GM10248 (cell line): Measurements from ENCODE around the gene OPA1.
A peak's percentile ranks its signal among the peaks of the same experiment; 100 is the strongest.

Experiments used
- CTCF ChIA-PET: fragments of 300-600 bp; sonication (Branson Sonifier 250); formaldehyde crosslinking; extraction: SDS; loops from one replicate; lab custom pipeline; 2021; ENCODE audit warnings: antibody characterized with exemption; lab: Yijun Ruan, JAX
- POLR2A ChIA-PET: fragments of 350-650 bp; sonication (Branson Sonifier 250); formaldehyde crosslinking; extraction: SDS; loops from one replicate; lab custom pipeline; 2020; ENCODE audit warnings: antibody characterized with exemption; lab: Yijun Ruan, JAX
- DNase-seq: peaks from one replicate; pipeline ENCODE4 v3.0.0; 2012; ENCODE audit errors: extremely low spot score
- TF ChIP-seq, protein P1 (sequence below): IDR thresholded peaks from 2 replicates; pipeline ENCODE4 v1.5.1; 2012; ENCODE audit warnings: mild to moderate bottlenecking, low read depth; ENCODE audit errors: extremely low read depth, missing control alignments, control extremely low read depth

OPA1 gene

GRCh38 chr3:193614430-193614829 is 21.4 kb downstream of the OPA1 start:
- CTCF ChIA-PET, result no interaction called here
- no peak for DNase-seq
- TF ChIP-seq, protein P1, sequence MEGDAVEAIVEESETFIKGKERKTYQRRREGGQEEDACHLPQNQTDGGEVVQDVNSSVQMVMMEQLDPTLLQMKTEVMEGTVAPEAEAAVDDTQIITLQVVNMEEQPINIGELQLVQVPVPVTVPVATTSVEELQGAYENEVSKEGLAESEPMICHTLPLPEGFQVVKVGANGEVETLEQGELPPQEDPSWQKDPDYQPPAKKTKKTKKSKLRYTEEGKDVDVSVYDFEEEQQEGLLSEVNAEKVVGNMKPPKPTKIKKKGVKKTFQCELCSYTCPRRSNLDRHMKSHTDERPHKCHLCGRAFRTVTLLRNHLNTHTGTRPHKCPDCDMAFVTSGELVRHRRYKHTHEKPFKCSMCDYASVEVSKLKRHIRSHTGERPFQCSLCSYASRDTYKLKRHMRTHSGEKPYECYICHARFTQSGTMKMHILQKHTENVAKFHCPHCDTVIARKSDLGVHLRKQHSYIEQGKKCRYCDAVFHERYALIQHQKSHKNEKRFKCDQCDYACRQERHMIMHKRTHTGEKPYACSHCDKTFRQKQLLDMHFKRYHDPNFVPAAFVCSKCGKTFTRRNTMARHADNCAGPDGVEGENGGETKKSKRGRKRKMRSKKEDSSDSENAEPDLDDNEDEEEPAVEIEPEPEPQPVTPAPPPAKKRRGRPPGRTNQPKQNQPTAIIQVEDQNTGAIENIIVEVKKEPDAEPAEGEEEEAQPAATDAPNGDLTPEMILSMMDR, result no peak
- POLR2A ChIA-PET, result no interaction called here

GRCh38 chr3:193617628-193618027 is 24.6 kb downstream of the OPA1 start:
- TF ChIP-seq, protein P1, result no peak
- ChIA-PET CTCF (interaction anchor here (0.7 to 1.3 kb wide), 2 partner anchors 10 to 15 kb away, joined by 4 to 7 read pairs; no protein-coding TSS in a partner anchor), POLR2A (no interaction called here)
- DNase-seq, result no peak

GRCh38 chr3:193620057-193620456 is 27.0 kb downstream of the OPA1 start:
- TF ChIP-seq, protein P1, result no peak
- ChIA-PET POLR2A (no interaction called here), CTCF (interaction anchor here (0.9 to 1.1 kb wide), 4 partner anchors 9 to 47 kb away, joined by 3 read pairs; no protein-coding TSS in a partner anchor)
- no peak for DNase-seq

DNA sequence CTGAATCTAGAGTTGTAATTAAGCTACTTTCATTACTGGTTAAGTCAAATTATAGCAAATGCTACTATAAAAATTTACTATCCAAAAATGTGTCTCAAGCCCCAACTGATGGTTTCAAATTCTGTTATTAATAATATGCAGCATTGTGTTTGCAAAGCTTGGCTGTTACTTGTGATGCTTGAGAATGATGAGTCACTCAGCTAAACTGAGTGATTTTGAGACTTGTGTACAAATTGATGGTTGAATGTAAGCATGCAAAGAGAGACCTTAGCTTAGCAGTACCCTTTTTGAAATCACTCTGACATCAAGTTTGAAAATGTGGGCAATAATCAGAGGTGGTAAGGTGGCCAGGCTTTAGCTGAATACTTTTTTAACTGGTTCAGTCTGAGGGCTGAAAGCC is 27.6 kb downstream of the OPA1 start:
- TF ChIP-seq, protein P1, result no peak
- DNase-seq, result peak; percentile 28
- ChIA-PET CTCF (interaction anchor here (0.8 to 1.1 kb wide), 4 partner anchors 9 to 14 kb away, joined by 3 read pairs; no protein-coding TSS in a partner anchor), POLR2A (no interaction called here)

GRCh38 chr3:193621127-193621526 is 28.1 kb downstream of the OPA1 start:
- POLR2A ChIA-PET, result no interaction called here
- TF ChIP-seq, protein P1, result no peak
- DNase-seq, result no peak
- CTCF ChIA-PET, result interaction anchor here (0.6 to 1.1 kb wide), 4 partner anchors 11 to 19 kb away, joined by 3 read pairs; no protein-coding TSS in a partner anchor

DNA sequence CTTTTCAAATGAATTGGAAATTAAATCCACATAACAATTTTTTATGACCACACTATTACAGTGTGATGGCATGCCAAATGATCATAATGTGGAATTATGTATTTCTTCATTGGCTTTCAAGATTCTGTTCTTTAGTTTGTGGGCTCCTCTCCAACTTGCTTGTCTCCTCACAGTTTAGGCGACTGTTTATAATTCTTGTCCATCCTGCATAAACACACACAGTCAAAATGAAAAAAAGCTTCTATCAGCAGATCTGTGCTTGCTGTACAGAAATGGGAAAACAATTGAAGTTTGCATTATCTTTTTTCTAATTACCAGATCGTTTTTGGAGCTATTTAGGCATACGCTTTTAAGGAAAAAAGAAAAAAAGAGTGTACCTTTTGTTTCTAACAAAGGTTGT is 37.0 kb downstream of the OPA1 start:
- TF ChIP-seq, protein P1, result no peak
- DNase-seq, result no peak
- ChIA-PET CTCF (interaction anchor here (2.0 kb wide), 1 partner anchor 17 kb away, joined by 5 read pairs; no protein-coding TSS in a partner anchor), POLR2A (no interaction called here)
